Measurements from ENCODE around the gene ARHGAP44. TPM values are rescaled to one million over a fixed set of nuclear protein-coding genes. Genes with fewer than 3 reads are reported as not detected.

The ARHGAP44 gene
- total and polyA plus RNA-seq, 2 of the 13 experiments (the other 11 are each of a cell fraction or from before 2014, with no cell fraction given): 0.79 to 3.1 TPM

DNA sequence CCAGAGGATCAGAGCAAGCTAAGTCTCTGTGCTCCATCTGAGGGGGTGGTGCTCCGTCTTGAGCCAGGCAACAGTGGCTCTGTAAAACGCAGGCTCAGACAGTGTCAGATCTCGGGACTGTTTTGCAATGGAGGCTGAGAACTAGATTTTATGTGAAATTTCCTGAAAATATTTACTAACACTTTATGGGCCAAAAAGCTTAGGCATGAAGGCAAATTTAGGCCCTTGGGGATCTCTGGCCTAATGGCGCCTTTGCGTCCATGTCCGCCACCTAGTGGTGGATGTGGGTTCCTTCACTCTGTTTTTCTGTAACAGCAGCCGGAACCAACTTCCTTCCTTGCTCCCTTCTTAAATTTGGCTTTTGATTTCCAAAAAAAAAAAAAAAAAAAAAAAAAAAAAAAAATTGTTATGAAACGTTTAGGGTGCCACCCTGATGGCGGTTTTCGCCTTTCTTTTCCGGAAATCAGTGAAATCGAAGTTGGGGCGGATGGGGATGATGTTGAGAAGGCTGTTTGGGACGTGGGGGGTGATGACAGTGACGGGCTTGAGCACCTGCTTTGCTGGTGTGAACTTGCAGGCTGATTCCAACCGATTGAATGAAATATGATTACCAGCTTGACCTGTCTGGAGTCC, 242.5 kb downstream of the ARHGAP44 start:
- DNase-seq (ENCODE audit: low spot score) (peak; percentile 10), FAIRE-seq (peak; percentile 61), ATAC-seq (peak; percentile 62; the same call in 2 of the 3 replicates)
- BruUV-seq (replicated peaks): no TSS peak
- 0 out of 2 replicates have a peak, but pooled peaks cover 5% of the 10 kb centered on the region for H3K4me1 ChIP-seq (ENCODE audit: insufficient read depth, low read length)
- ChIA-PET POLR2A (interaction anchor here (1.3 kb wide), 1 partner anchor 14 kb away, joined by 5 read pairs; the partner anchor contains the start of gene ELAC2), CTCF (ENCODE audit: low intra/inter-chr PET ratio, low total read pairs) (no interaction called here)
- intact Hi-C loops (cut with micrococcal nuclease; ENCODE audit: unreplicated experiment) (loop anchor here (10.0 kb wide), 1 partner anchor 63 kb away; no protein-coding TSS in a partner anchor), in situ Hi-C loops (cut with HindIII; ENCODE audit: extremely low pct_ligation_motif_present, low pct_unique_long_range_greater_than_20kb) (no loop called here)
- H3K27me3 ChIP-seq (ENCODE audit: control insufficient read depth in 1 of 2, insufficient read depth in 2 of 2, low read length in 2 of 2): peaks cover 0 to 5% of the 10 kb centered on the region in 2 experiments; a peak in 1 of 5 replicates
- H3K4me2 ChIP-seq (ENCODE audit: low read depth, low read length): no peak overlapping the region
- no peaks in the 10 kb centered on the region for H3K36me3 ChIP-seq (replicated peaks in 1 of 2; ENCODE audit: control insufficient read depth in 1 of 2, insufficient read depth in 2 of 2, low read length in 2 of 2)
- H3K9ac ChIP-seq (ENCODE audit: insufficient read depth, low read depth, low read length): no peak overlapping the region
- no peak overlapping the region for H3K27ac ChIP-seq (ENCODE audit: extremely low read length, insufficient read depth, low read length)
- no peak overlapping the region for H2AFZ ChIP-seq (ENCODE audit: low read length)
- peaks cover 14% of the 10 kb centered on the region for H3K9me3 ChIP-seq (ENCODE audit: low read length)
- WGBS (ENCODE audit: low lambda C conversion rate): 31% methylated on average over 16 of the region's 16 CpGs
- H3K4me3 ChIP-seq (replicated peaks in 1 of 3; ENCODE audit: insufficient read depth in 1 of 3, low read depth in 2 of 3, low read length in 3 of 3): no peak overlapping the region
- no peaks in the 10 kb centered on the region for H4K20me1 ChIP-seq (ENCODE audit: insufficient read depth, low read length)
- no peaks in the 10 kb centered on the region for H3K79me2 ChIP-seq (ENCODE audit: insufficient read depth, low read length)
- TF ChIP-seq SMC3 (IDR thresholded peaks at IDR 0.05; ENCODE audit: low read length) (peak; percentile 18; the same call in 1 of the 2 replicates), ZNF562 (CRISPR knock-in tag; IDR thresholded peaks at IDR 0.05; ENCODE audit: borderline replicate concordance) (no peak), YY1 (IDR thresholded peaks at IDR 0.05; ENCODE audit: insufficient read depth, insufficient replicate concordance, low read depth, low read length) (peak; percentile 36), XRCC5 (optimal IDR thresholded peaks at IDR 0.05; ENCODE audit: low read length) (peak; percentile 57), MIXL1 (CRISPR knock-in tag; IDR thresholded peaks at IDR 0.05) (no peak), ZNF329 (CRISPR knock-in tag; IDR thresholded peaks at IDR 0.05; ENCODE audit: low read depth) (no peak), NCOA5 (CRISPR knock-in tag; IDR thresholded peaks at IDR 0.05) (no peak), ZNF709 (CRISPR knock-in tag; IDR thresholded peaks at IDR 0.05) (no peak), RXRA (CRISPR knock-in tag; IDR thresholded peaks at IDR 0.05) (no peak), ZNF331 (CRISPR knock-in tag; IDR thresholded peaks at IDR 0.05) (no peak), ZBTB38 (CRISPR knock-in tag; IDR thresholded peaks at IDR 0.05) (no peak), ZNF430 (CRISPR knock-in tag; IDR thresholded peaks at IDR 0.05) (no peak), ZNF749 (CRISPR knock-in tag; IDR thresholded peaks at IDR 0.05; ENCODE audit: borderline replicate concordance) (no peak), MED1 (CRISPR knock-in tag; IDR thresholded peaks at IDR 0.05) (no peak), BRD4 (CRISPR knock-in tag; IDR thresholded peaks at IDR 0.05) (no peak), LCORL (IDR thresholded peaks at IDR 0.05) (no peak), LCORL (CRISPR knock-in tag; IDR thresholded peaks at IDR 0.05) (no peak)
- TF ChIP-seq, protein P1, sequence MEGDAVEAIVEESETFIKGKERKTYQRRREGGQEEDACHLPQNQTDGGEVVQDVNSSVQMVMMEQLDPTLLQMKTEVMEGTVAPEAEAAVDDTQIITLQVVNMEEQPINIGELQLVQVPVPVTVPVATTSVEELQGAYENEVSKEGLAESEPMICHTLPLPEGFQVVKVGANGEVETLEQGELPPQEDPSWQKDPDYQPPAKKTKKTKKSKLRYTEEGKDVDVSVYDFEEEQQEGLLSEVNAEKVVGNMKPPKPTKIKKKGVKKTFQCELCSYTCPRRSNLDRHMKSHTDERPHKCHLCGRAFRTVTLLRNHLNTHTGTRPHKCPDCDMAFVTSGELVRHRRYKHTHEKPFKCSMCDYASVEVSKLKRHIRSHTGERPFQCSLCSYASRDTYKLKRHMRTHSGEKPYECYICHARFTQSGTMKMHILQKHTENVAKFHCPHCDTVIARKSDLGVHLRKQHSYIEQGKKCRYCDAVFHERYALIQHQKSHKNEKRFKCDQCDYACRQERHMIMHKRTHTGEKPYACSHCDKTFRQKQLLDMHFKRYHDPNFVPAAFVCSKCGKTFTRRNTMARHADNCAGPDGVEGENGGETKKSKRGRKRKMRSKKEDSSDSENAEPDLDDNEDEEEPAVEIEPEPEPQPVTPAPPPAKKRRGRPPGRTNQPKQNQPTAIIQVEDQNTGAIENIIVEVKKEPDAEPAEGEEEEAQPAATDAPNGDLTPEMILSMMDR (CRISPR knock-in tag; IDR thresholded peaks at IDR 0.05): peak; percentile 65
- TF ChIP-seq, protein P2, sequence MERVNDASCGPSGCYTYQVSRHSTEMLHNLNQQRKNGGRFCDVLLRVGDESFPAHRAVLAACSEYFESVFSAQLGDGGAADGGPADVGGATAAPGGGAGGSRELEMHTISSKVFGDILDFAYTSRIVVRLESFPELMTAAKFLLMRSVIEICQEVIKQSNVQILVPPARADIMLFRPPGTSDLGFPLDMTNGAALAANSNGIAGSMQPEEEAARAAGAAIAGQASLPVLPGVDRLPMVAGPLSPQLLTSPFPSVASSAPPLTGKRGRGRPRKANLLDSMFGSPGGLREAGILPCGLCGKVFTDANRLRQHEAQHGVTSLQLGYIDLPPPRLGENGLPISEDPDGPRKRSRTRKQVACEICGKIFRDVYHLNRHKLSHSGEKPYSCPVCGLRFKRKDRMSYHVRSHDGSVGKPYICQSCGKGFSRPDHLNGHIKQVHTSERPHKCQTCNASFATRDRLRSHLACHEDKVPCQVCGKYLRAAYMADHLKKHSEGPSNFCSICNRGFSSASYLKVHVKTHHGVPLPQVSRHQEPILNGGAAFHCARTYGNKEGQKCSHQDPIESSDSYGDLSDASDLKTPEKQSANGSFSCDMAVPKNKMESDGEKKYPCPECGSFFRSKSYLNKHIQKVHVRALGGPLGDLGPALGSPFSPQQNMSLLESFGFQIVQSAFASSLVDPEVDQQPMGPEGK (CRISPR knock-in tag; IDR thresholded peaks at IDR 0.05): no peak
- TF ChIP-seq, protein P3, sequence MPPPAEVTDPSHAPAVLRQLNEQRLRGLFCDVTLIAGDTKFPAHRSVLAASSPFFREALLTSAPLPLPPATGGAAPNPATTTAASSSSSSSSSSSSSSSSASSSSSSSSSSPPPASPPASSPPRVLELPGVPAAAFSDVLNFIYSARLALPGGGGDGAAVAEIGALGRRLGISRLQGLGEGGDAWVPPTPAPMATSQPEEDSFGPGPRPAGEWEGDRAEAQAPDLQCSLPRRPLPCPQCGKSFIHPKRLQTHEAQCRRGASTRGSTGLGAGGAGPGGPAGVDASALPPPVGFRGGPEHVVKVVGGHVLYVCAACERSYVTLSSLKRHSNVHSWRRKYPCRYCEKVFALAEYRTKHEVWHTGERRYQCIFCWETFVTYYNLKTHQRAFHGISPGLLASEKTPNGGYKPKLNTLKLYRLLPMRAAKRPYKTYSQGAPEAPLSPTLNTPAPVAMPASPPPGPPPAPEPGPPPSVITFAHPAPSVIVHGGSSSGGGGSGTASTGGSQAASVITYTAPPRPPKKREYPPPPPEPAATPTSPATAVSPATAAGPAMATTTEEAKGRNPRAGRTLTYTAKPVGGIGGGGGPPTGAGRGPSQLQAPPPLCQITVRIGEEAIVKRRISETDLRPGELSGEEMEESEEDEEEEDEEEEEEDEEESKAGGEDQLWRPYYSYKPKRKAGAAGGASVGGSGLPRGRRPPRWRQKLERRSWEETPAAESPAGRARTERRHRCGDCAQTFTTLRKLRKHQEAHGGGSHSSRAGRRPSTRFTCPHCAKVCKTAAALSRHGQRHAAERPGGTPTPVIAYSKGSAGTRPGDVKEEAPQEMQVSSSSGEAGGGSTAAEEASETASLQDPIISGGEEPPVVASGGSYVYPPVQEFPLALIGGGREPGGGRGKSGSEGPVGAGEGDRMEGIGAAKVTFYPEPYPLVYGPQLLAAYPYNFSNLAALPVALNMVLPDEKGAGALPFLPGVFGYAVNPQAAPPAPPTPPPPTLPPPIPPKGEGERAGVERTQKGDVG (CRISPR knock-in tag; IDR thresholded peaks at IDR 0.05; ENCODE audit: borderline replicate concordance): no peak

All from HepG2 (cell line).